Measurements from ENCODE around the gene WDR45B. TPM values are rescaled to one million over a fixed set of nuclear protein-coding genes. Genes with fewer than 3 reads are reported as not detected.

The WDR45B gene
- total RNA-seq, result 10 to 100 TPM; 57.3 to 81.4 (median 74.4) TPM

DNA sequence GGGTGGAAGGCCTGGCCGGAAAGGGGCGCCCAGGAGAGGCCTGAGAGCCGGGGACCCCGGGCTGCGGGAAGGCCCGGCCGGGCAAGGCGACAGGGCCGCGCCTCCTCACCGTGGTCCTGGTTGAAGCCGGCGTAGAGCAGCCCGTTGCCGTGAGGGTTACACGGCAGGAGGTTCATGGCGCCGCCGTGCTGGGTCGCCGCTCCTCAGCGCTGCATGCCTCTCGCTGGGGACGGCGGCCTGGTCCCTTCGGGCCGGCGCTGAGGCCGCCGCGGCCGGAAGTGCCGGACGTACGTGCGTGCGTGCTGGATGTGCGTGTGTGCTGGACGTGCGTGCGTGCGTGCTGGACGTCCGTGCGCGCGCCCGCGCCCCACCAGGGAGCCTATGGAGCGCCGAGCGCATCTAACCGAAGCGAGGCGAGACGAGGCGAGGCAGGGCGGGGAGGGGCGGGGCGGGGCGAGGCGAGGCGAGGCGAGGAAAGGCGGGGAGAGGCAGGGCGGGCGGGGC is at the start of gene WDR45B:
WDR45B (minus strand) TSS at position 280 of the 504 bp plus-strand sequence; CDS start at position 176, 104 bp downstream.
- no peaks in the 10 kb centered on the region for H3K9me3 ChIP-seq
- DNase-seq (ENCODE audit: extremely low spot score), result peak; percentile 98
- intact Hi-C loops (cut with DNase I), result loop anchor here (5.0 kb wide), 1 partner anchor 56 kb away; no protein-coding TSS in a partner anchor
- no CpG with 5 or more reads among the region's 67 CpGs for WGBS
- H3K4me3 ChIP-seq, result peak within 1 kb of the TSS; percentile 77 to 98 (median 95)
- H3K4me1 ChIP-seq, result peaks cover 25 to 40% (median 32%) of the 10 kb centered on the region in 4 donors
- peaks cover under 1 to 16% (median 12%) of the 10 kb centered on the region in 4 donors for H3K36me3 ChIP-seq
- H3K27ac ChIP-seq (replicated peaks in 1 of 4), result peak within 1 kb of the TSS; percentile 98 to 99 (median 98)
- TF ChIP-seq POLR2A (IDR thresholded peaks at IDR 0.05; ENCODE audit: low read depth), result peak; percentile 97
- TF ChIP-seq POLR2AphosphoS5 (IDR thresholded peaks at IDR 0.05), result peak; percentile 99 to 100
- peak; percentile 94 for TF ChIP-seq EP300 (IDR thresholded peaks at IDR 0.05)
- TF ChIP-seq, protein P1, sequence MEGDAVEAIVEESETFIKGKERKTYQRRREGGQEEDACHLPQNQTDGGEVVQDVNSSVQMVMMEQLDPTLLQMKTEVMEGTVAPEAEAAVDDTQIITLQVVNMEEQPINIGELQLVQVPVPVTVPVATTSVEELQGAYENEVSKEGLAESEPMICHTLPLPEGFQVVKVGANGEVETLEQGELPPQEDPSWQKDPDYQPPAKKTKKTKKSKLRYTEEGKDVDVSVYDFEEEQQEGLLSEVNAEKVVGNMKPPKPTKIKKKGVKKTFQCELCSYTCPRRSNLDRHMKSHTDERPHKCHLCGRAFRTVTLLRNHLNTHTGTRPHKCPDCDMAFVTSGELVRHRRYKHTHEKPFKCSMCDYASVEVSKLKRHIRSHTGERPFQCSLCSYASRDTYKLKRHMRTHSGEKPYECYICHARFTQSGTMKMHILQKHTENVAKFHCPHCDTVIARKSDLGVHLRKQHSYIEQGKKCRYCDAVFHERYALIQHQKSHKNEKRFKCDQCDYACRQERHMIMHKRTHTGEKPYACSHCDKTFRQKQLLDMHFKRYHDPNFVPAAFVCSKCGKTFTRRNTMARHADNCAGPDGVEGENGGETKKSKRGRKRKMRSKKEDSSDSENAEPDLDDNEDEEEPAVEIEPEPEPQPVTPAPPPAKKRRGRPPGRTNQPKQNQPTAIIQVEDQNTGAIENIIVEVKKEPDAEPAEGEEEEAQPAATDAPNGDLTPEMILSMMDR (IDR thresholded peaks at IDR 0.05), result no peak
- no peaks in the 10 kb centered on the region for H3K27me3 ChIP-seq

DNA sequence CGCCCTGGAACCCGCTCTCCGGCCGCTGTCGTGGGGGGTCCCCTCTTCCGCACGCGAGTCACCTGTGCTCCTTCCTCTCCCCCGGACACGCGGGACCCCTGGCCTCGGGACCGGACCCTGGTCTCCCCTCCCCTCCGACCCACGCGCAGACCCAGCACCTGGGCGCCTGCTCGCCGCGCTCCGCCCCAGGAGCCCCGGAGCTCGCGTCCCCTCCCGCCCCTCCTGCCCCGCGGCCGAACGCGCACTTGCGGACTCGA is 49.5 kb upstream of the WDR45B start:
- TF ChIP-seq, protein P1 (IDR thresholded peaks at IDR 0.05), result no peak
- TF ChIP-seq EP300 (IDR thresholded peaks at IDR 0.05) (no peak), POLR2AphosphoS5 (IDR thresholded peaks at IDR 0.05) (no peak), POLR2A (IDR thresholded peaks at IDR 0.05; ENCODE audit: low read depth) (no peak)
- no peak for DNase-seq (ENCODE audit: extremely low spot score)
- Histone ChIP-seq H3K27me3 (no peaks in the 10 kb centered on the region), H3K27ac (replicated peaks in 1 of 4) (peak overlapping the region; percentile 74 to 84 (median 78)), H3K9me3 (peaks cover 0 to 9% (median 4%) of the 10 kb centered on the region in 4 donors), H3K4me1 (peaks cover 15 to 33% (median 24%) of the 10 kb centered on the region in 4 donors), H3K36me3 (no peaks in the 10 kb centered on the region), H3K4me3 (peak overlapping the region; percentile 75 to 89 (median 88))
- no CpG with 5 or more reads among the region's 32 CpGs for WGBS
- intact Hi-C loops (cut with DNase I), result no loop called here

DNA sequence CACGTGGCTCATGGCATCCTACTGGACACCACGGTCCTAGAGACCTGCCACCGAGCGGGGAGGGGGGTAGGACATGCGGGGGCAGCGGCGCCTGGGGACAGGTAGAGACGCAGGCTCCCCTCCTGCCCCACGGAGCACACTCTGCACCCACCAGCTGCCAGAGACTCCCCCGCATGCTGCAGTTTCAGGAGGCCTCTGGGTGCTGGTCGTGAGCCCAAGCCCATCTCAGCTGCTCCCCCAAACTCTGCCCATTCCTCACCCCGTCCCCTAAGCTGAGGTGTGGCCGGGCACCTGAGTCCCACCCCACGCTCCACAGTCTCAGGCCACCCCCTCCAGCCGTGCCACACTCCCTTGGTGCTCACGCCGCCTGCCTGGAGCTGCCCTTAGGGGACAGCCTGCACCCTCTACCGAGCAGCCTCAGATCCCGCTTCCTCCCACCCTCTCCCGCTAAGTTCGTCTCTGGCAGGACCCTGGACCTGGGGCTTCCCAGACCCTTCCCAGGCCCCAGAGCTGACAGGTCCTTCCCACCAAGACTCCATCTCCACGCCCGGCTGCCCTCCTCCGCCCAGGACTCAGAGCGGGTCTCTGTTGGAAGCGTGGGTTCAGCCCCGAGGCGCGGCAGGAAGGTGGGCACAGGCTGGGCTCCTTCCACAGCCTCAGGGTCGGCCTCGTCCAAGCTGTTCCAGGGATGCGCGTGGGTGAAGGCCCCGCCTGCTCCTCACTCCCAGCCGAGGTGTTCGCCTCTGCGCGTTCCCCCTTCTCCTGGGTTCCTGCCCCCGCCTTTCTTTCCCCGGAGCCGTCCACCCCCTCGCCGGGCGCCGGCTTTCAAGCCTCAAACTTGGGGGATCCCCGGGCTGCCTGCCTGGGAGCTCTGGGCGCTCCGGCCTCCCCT is 48.9 kb upstream of the WDR45B start:
- Histone ChIP-seq H3K27ac (replicated peaks in 1 of 4) (peak overlapping the region in 1 of 4 donors; percentile 74), H3K27me3 (no peaks in the 10 kb centered on the region), H3K4me3 (peak overlapping the region; percentile 75 to 89 (median 88)), H3K9me3 (peaks cover 0 to 9% (median 4%) of the 10 kb centered on the region in 4 donors), H3K36me3 (no peaks in the 10 kb centered on the region), H3K4me1 (peaks cover 15 to 28% (median 24%) of the 10 kb centered on the region in 4 donors)
- TF ChIP-seq POLR2AphosphoS5 (IDR thresholded peaks at IDR 0.05), result no peak
- TF ChIP-seq, protein P1 (IDR thresholded peaks at IDR 0.05), result no peak
- TF ChIP-seq POLR2A (IDR thresholded peaks at IDR 0.05; ENCODE audit: low read depth), result no peak
- TF ChIP-seq EP300 (IDR thresholded peaks at IDR 0.05), result no peak
- no peak for DNase-seq (ENCODE audit: extremely low spot score)
- intact Hi-C loops (cut with DNase I), result no loop called here
- WGBS, result 53% methylated on average over 21 of the region's 48 CpGs

DNA sequence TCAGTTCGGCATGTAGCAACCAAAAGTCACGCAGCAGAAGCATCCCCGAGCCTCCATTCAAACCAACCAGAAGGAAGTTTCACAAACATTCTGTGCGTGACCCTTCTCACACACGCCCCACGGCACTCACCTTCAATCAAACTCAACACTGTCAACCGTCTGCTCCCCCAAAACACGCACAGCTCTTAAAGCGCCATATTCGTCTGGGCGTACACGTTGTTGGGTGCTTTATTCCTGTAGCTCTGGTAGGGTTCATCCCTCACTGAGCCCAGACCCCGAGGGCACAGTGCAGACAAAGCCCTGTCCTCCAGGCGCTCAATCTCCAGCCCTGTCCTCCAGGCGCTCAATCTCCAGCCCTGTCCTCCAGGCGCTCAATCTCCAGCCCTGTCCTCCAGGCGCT is 48.0 kb upstream of the WDR45B start:
- H3K27ac ChIP-seq (replicated peaks in 1 of 4), result no peak overlapping the region
- peaks cover 15 to 27% (median 24%) of the 10 kb centered on the region in 4 donors for H3K4me1 ChIP-seq
- H3K4me3 ChIP-seq, result no peak overlapping the region
- H3K36me3 ChIP-seq, result peaks cover 0 to 5% (median 2%) of the 10 kb centered on the region in 4 donors
- intact Hi-C loops (cut with DNase I), result no loop called here
- TF ChIP-seq POLR2A (IDR thresholded peaks at IDR 0.05; ENCODE audit: low read depth), result no peak
- TF ChIP-seq POLR2AphosphoS5 (IDR thresholded peaks at IDR 0.05), result no peak
- TF ChIP-seq, protein P1 (IDR thresholded peaks at IDR 0.05), result no peak
- no peak for TF ChIP-seq EP300 (IDR thresholded peaks at IDR 0.05)
- WGBS, result 98% methylated on average over 15 of the region's 17 CpGs
- H3K9me3 ChIP-seq, result peaks cover 0 to 9% (median 4%) of the 10 kb centered on the region in 4 donors
- DNase-seq (ENCODE audit: extremely low spot score), result no peak
- H3K27me3 ChIP-seq, result no peaks in the 10 kb centered on the region

Measured in esophagus muscularis mucosa (tissue), 4 donors.